Fibroblast of pulmonary artery (primary cell): Measurements from ENCODE around the gene FOXC2.

ENCODE experiments used
- DNase-seq: peaks from one replicate; pipeline ENCODE4 v3.0.0-alpha.2; 2010; ENCODE audit warnings: low read depth
- H3K4me3 ChIP-seq: replicated peaks from 2 replicates; pipeline ENCODE4 v1.5.1; 2011; ENCODE audit warnings: low read depth, mild to moderate bottlenecking, control low read depth, low read length, moderate library complexity
- CTCF ChIP-seq: IDR thresholded peaks from 2 replicates; pipeline ENCODE4 v1.5.1; 2011; ENCODE audit warnings: mild to moderate bottlenecking, control low read depth, low read length, inconsistent platforms; ENCODE audit errors: missing control alignments

FOXC2 gene

DNA sequence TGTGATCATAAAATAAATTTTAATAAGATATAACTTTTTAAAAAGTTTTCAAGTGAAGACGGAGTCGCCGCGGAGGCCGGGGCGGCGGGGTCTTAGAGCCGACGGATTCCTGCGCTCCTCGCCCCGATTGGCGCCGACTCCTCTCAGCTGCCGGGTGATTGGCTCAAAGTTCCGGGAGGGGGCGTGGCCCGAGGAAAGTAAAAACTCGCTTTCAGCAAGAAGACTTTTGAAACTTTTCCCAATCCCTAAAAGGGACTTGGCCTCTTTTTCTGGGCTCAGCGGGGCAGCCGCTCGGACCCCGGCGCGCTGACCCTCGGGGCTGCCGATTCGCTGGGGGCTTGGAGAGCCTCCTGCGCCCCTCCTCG lies at the start of gene FOXC2:
TSS of gene FOXC2 (plus strand) at position 229 of the 365 bp plus-strand sequence. CDS start 507 bp downstream, outside the sequence.
- peak; percentile 96 for DNase-seq
- peak within 1 kb of the TSS; percentile 77 for H3K4me3 ChIP-seq
- TF ChIP-seq CTCF = no peak

DNA sequence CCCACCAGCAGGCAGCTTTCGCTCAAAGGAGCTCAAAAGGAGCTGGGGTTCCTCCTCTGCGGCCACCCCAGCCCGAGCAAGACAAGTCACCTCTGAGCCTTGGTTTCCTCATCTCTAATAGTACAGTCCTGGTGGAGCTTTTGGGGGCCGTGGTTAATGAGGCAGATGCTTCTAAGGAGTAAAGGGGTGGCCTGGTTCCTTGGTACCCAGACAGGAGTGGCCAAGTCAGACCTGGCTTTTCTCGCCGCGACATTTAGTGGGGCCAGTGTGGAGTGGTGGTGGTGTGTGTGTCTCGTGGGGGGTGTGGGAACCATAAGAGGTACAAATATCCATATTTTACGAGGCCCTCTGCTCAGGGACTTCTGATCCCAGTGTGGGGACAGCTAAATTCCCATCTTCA lies 49.6 kb upstream of the FOXC2 start:
- no peak for DNase-seq

GRCh38 chr16:86517652-86518258 lies 48.9 kb upstream of the FOXC2 start:
- H3K4me3 ChIP-seq = no peak overlapping the region
- DNase-seq = peak; percentile 73
- peak; percentile 86 for TF ChIP-seq CTCF

More for the DNA sequence above, 49.6 kb upstream of the FOXC2 start:
- TF ChIP-seq CTCF = no peak
- H3K4me3 ChIP-seq = no peak overlapping the region

GRCh38 chr16:86519007-86519648 lies 47.5 kb upstream of the FOXC2 start:
- no peak for TF ChIP-seq CTCF
- H3K4me3 ChIP-seq = no peak overlapping the region
- no peak for DNase-seq

- H3K4me3 ChIP-seq = peak overlapping the region; percentile 15
- TF ChIP-seq CTCF = peak; percentile 90
- peak; percentile 62 for DNase-seq
Measured at GRCh38 chr16:86519649-86520316, 46.8 kb upstream of the FOXC2 start.

GRCh38 chr16:86520317-86521210 lies 46.1 kb upstream of the FOXC2 start:
- no peak for TF ChIP-seq CTCF
- peak overlapping the region; percentile 15 for H3K4me3 ChIP-seq
- DNase-seq = no peak
